Neural crest cell (in vitro differentiated cells): ENCODE data around the gene TFF3. TPM values are rescaled to one million over a fixed set of nuclear protein-coding genes. Genes with fewer than 3 reads are reported as not detected.

Experiments used
- DNase-seq: peaks from one replicate; pipeline ENCODE4 v3.0.0; 2021; ENCODE audit warnings: low read depth, mixed read lengths, low spot score
- H3K27ac Mint-ChIP-seq: one replicate; pipeline ENCODE4 v1.8.0; 2021; ENCODE audit warnings: mild to moderate bottlenecking, mixed read lengths; ENCODE audit not compliant: unreplicated experiment
- H3K27me3 Mint-ChIP-seq: 2 replicates; pipeline ENCODE4 v1.8.0; 2021; ENCODE audit warnings: low read depth, mild to moderate bottlenecking, mixed read lengths
- H3K36me3 Mint-ChIP-seq: 2 replicates; pipeline ENCODE4 v1.8.0; 2021; ENCODE audit warnings: low read depth, mild to moderate bottlenecking, mixed read lengths
- H3K4me1 Mint-ChIP-seq: 2 replicates; pipeline ENCODE4 v1.8.0; 2021; ENCODE audit warnings: mixed read lengths
- H3K4me3 Mint-ChIP-seq: one replicate; pipeline ENCODE4 v1.8.0; 2021; ENCODE audit warnings: mild to moderate bottlenecking, mixed read lengths
- H3K9me3 Mint-ChIP-seq: 2 replicates; pipeline ENCODE4 v1.8.0; 2021; ENCODE audit warnings: mixed read lengths
- CTCF ChIP-seq: fragments of 200-600 bp; sonication (generic); conservative IDR thresholded peaks from 2 replicates; pipeline ENCODE4 v1.5.0; 2021; ENCODE audit warnings: antibody characterized with exemption, mild to moderate bottlenecking
- total RNA-seq: library from RNA; stranded (reverse); gene quantifications from 2 replicates; pipeline ENCODE4 v1.2.1, GENCODE V29; 2021

Gene TFF3
- total RNA-seq, 1 donor from 2014 or later, result not detected

- no peak overlapping the region for H3K27ac Mint-ChIP-seq
- peaks cover 11% of the 10 kb centered on the region for H3K9me3 Mint-ChIP-seq
- no peak for DNase-seq
- H3K36me3 Mint-ChIP-seq, result no peaks in the 10 kb centered on the region
- H3K4me1 Mint-ChIP-seq, result no peaks in the 10 kb centered on the region
- H3K4me3 Mint-ChIP-seq, result no peak overlapping the region
- no peak for TF ChIP-seq CTCF
- H3K27me3 Mint-ChIP-seq, result peaks cover 9% of the 10 kb centered on the region
Measured at GRCh38 chr21:42324896-42325295, 9.7 kb upstream of the TFF3 start.

- no peak overlapping the region for H3K27ac Mint-ChIP-seq
- H3K4me1 Mint-ChIP-seq, result no peaks in the 10 kb centered on the region
- no peak overlapping the region for H3K4me3 Mint-ChIP-seq
- TF ChIP-seq CTCF, result no peak
- DNase-seq, result no peak
- peaks cover 6% of the 10 kb centered on the region for H3K9me3 Mint-ChIP-seq
- H3K36me3 Mint-ChIP-seq, result no peaks in the 10 kb centered on the region
- H3K27me3 Mint-ChIP-seq, result peaks cover 2% of the 10 kb centered on the region
Measured at GRCh38 chr21:42321845-42322244, 6.6 kb upstream of the TFF3 start.

- H3K9me3 Mint-ChIP-seq, result peaks cover 6% of the 10 kb centered on the region
- no peak overlapping the region for H3K27ac Mint-ChIP-seq
- TF ChIP-seq CTCF, result no peak
- H3K27me3 Mint-ChIP-seq, result peaks cover 2% of the 10 kb centered on the region
- H3K36me3 Mint-ChIP-seq, result no peaks in the 10 kb centered on the region
- no peak overlapping the region for H3K4me3 Mint-ChIP-seq
- H3K4me1 Mint-ChIP-seq, result peaks cover 3% of the 10 kb centered on the region
- DNase-seq, result no peak
Measured at GRCh38 chr21:42321231-42321630, 6.0 kb upstream of the TFF3 start.

- Mint-ChIP-seq H3K4me1 (peaks cover 6% of the 10 kb centered on the region), H3K9me3 (peaks cover 6% of the 10 kb centered on the region), H3K27ac (no peak overlapping the region), H3K27me3 (peaks cover 2% of the 10 kb centered on the region), H3K36me3 (no peaks in the 10 kb centered on the region), H3K4me3 (no peak overlapping the region)
- no peak for TF ChIP-seq CTCF
- no peak for DNase-seq
Measured at GRCh38 chr21:42320791-42321190, 5.6 kb upstream of the TFF3 start.

- no peak overlapping the region for H3K4me3 Mint-ChIP-seq
- H3K27me3 Mint-ChIP-seq, result peaks cover 6% of the 10 kb centered on the region
- no peaks in the 10 kb centered on the region for H3K36me3 Mint-ChIP-seq
- no peak for DNase-seq
- peaks cover 14% of the 10 kb centered on the region for H3K4me1 Mint-ChIP-seq
- H3K9me3 Mint-ChIP-seq, result peaks cover 2% of the 10 kb centered on the region
- no peak overlapping the region for H3K27ac Mint-ChIP-seq
- TF ChIP-seq CTCF, result no peak
Measured at GRCh38 chr21:42319851-42320572, 4.8 kb upstream of the TFF3 start.
